WERI-Rb-1 (cell line): ENCODE results near the gene KCNB1.

ENCODE experiments used
- DNase-seq: peaks from one replicate; pipeline ENCODE4 v3.0.0-alpha.2; 2020
- H3K27ac ChIP-seq: fragments of 250-450 bp; sonication (Bioruptor Pico); 2 replicates; pipeline ENCODE4 v1.5.1; 2020; ENCODE audit warnings: mild to moderate bottlenecking, moderate library complexity
- H3K27me3 ChIP-seq: fragments of 250-450 bp; sonication (Bioruptor Pico); 2 replicates; pipeline ENCODE4 v1.5.1; 2021; ENCODE audit warnings: mild to moderate bottlenecking, low read depth, moderate library complexity; ENCODE audit not compliant: insufficient read depth, severe bottlenecking
- H3K36me3 ChIP-seq: fragments of 250-450 bp; sonication (Bioruptor Pico); 2 replicates; pipeline ENCODE4 v1.5.1; 2020; ENCODE audit warnings: mild to moderate bottlenecking, moderate library complexity
- H3K4me3 ChIP-seq: 2 replicates; pipeline ENCODE4 v1.5.1; 2011; ENCODE audit warnings: low read depth, mild to moderate bottlenecking, control low read depth, low read length
- H3K9me3 ChIP-seq: fragments of 250-450 bp; sonication (Bioruptor Pico); 2 replicates; pipeline ENCODE4 v1.5.1; 2021; ENCODE audit warnings: mild to moderate bottlenecking, moderate library complexity; ENCODE audit not compliant: severe bottlenecking
- CTCF ChIP-seq: IDR thresholded peaks from 2 replicates; pipeline ENCODE4 v1.5.1; 2011; ENCODE audit warnings: low read depth, mild to moderate bottlenecking, control low read depth, inconsistent platforms, low read length

The KCNB1 gene

GRCh38 chr20:49335476-49335875 lies 147.0 kb downstream of the KCNB1 start:
- no peak for TF ChIP-seq CTCF
- Histone ChIP-seq H3K36me3 (no peaks in the 10 kb centered on the region), H3K27ac (no peak overlapping the region), H3K27me3 (no peaks in the 10 kb centered on the region), H3K4me3 (no peak overlapping the region), H3K9me3 (no peaks in the 10 kb centered on the region)
- no peak for DNase-seq

- no peak overlapping the region for H3K27ac ChIP-seq
- H3K36me3 ChIP-seq = no peaks in the 10 kb centered on the region
- H3K4me3 ChIP-seq = no peak overlapping the region
- H3K9me3 ChIP-seq = no peaks in the 10 kb centered on the region
- no peak for TF ChIP-seq CTCF
- no peaks in the 10 kb centered on the region for H3K27me3 ChIP-seq
- DNase-seq = no peak
Observed at GRCh38 chr20:49330701-49331615, 151.5 kb downstream of the KCNB1 start.

GRCh38 chr20:49328790-49329189 lies 153.7 kb downstream of the KCNB1 start:
- Histone ChIP-seq H3K9me3 (peaks cover 2% of the 10 kb centered on the region), H3K27me3 (no peaks in the 10 kb centered on the region), H3K4me3 (no peak overlapping the region), H3K36me3 (no peaks in the 10 kb centered on the region), H3K27ac (no peak overlapping the region)
- DNase-seq = no peak
- no peak for TF ChIP-seq CTCF

- Histone ChIP-seq H3K27me3 (no peaks in the 10 kb centered on the region), H3K4me3 (no peak overlapping the region), H3K36me3 (no peaks in the 10 kb centered on the region), H3K9me3 (peaks cover 2% of the 10 kb centered on the region), H3K27ac (no peak overlapping the region)
- no peak for TF ChIP-seq CTCF
- DNase-seq = no peak
Observed at GRCh38 chr20:49326026-49326425, 156.4 kb downstream of the KCNB1 start.

GRCh38 chr20:49324306-49324705 lies 158.2 kb downstream of the KCNB1 start:
- TF ChIP-seq CTCF = no peak
- Histone ChIP-seq H3K27me3 (peaks cover 2% of the 10 kb centered on the region), H3K27ac (no peak overlapping the region)

More at GRCh38 chr20:49324306-49324705, 158.2 kb downstream of the KCNB1 start:
- Histone ChIP-seq H3K9me3 (peaks cover 2% of the 10 kb centered on the region), H3K4me3 (no peak overlapping the region), H3K36me3 (no peaks in the 10 kb centered on the region)
- DNase-seq = no peak
